Daoy (cell line): ENCODE results near the gene CYP1A2. TPM values are rescaled to one million over a fixed set of nuclear protein-coding genes. Genes with fewer than 3 reads are reported as not detected.

Source experiments
- DNase-seq: peaks from one replicate; pipeline ENCODE4 v3.0.0-alpha.2; 2015; ENCODE audit warnings: low read depth
- total RNA-seq: library from RNA; depleted of rRNA; stranded (reverse); fragments of >200 nt; shearing (Covaris generic); gene quantifications from 2 replicates; pipeline ENCODE4 v1.2.3, GENCODE V29; 2014; rRNA removed

The CYP1A2 gene
- total RNA-seq, 1 experiment from 2014 or later: not detected

GRCh38 chr15:74802862-74803447, 54.3 kb downstream of the CYP1A2 start:
- DNase-seq: no peak

- DNase-seq: no peak
These were observed 56.3 kb downstream of the CYP1A2 start for GRCh38 chr15:74804935-74805334.

Other genes starting within 250 kb of the CYP1A2 start
- gene ARID3B, start 207.6 kb upstream of the CYP1A2 start, total RNA-seq: 9.3 and 10.6 TPM in 2 replicates
- gene CLK3, start 133.0 kb upstream of the CYP1A2 start, total RNA-seq: 55.2 and 57.4 TPM in 2 replicates
- 4.0 and 5.3 TPM in 2 replicates for gene EDC3, start 52.8 kb upstream of the CYP1A2 start, total RNA-seq
- gene CYP1A1, start 23.3 kb upstream of the CYP1A2 start, total RNA-seq: 0.92 and 3.8 TPM in 2 replicates
- 26.9 and 31.4 TPM in 2 replicates for gene CSK, start 33.2 kb downstream of the CYP1A2 start, total RNA-seq
- gene LMAN1L, start 64.0 kb downstream of the CYP1A2 start, total RNA-seq: not detected in 2 replicates
- not detected in 2 replicates for gene CPLX3, start 77.8 kb downstream of the CYP1A2 start, total RNA-seq
- gene ULK3, start 94.3 kb downstream of the CYP1A2 start, total RNA-seq: 17.6 and 24.3 TPM in 2 replicates
- gene SCAMP2, start 124.5 kb downstream of the CYP1A2 start, total RNA-seq: 15.9 and 16.8 TPM in 2 replicates
- gene MPI, start 141.2 kb downstream of the CYP1A2 start, total RNA-seq: 31.0 and 38.3 TPM in 2 replicates
- gene FAM219B, start 158.0 kb downstream of the CYP1A2 start, total RNA-seq: 14.2 and 19.1 TPM in 2 replicates
- gene COX5A, start 189.2 kb downstream of the CYP1A2 start, total RNA-seq: 59.7 and 65.6 TPM in 2 replicates
- 2.2 and 3.2 TPM in 2 replicates for gene RPP25, start 207.9 kb downstream of the CYP1A2 start, total RNA-seq
- 1.8 and 7.4 TPM in 2 replicates for gene SCAMP5, start 246.7 kb downstream of the CYP1A2 start, total RNA-seq